Small intestine (tissue), 7 donors: ENCODE data around the gene CD27. TPM values are rescaled to one million over a fixed set of nuclear protein-coding genes. Genes with fewer than 3 reads are reported as not detected.
"Not testable (repeated sequence)": the region's sequence is repeated elsewhere in the genome, so short reads cannot be mapped to it uniquely, and the experiment has no call there.

Experiments
- DNase-seq, 2 donors: peaks; one replicate each; pipeline versions ENCODE4 v3.0.0 to v3.0.0-alpha.2; 2013
- FAIRE-seq: peaks from 2 replicates; lab custom pipeline; 2012; peaks lifted over from hg19 to GRCh38; lab: Jason Lieb, UNC
- H3K27ac ChIP-seq, 3 donors: one replicate each; pipeline ENCODE4 v1.5.1; 2013; ENCODE audit warnings: low read length in 2 of 3, mild to moderate bottlenecking in 2 of 3, control low read depth in 1 of 3, inconsistent platforms in 1 of 3, low read depth in 1 of 3, moderate library complexity in 1 of 3
- H3K27me3 ChIP-seq, 3 donors: one replicate each; pipeline ENCODE4 v1.6.1; 2013; ENCODE audit warnings: low read length in 3 of 3, inconsistent platforms in 1 of 3; ENCODE audit not compliant: control insufficient read depth in 3 of 3, insufficient read depth in 3 of 3
- H3K36me3 ChIP-seq, 3 donors: one replicate each; pipeline ENCODE4 v1.6.1; 2013; ENCODE audit warnings: low read length in 3 of 3, inconsistent platforms in 1 of 3, low read depth in 1 of 3, mild to moderate bottlenecking in 1 of 3, moderate library complexity in 1 of 3; ENCODE audit not compliant: control insufficient read depth in 3 of 3, insufficient read depth in 2 of 3
- H3K4me1 ChIP-seq, 3 donors: one replicate each; pipeline ENCODE4 v1.6.1; 2013; ENCODE audit warnings: low read length in 2 of 3, inconsistent platforms in 1 of 3, low read depth in 1 of 3, mild to moderate bottlenecking in 1 of 3, moderate library complexity in 1 of 3; ENCODE audit not compliant: control insufficient read depth in 3 of 3, insufficient read depth in 2 of 3
- H3K4me3 ChIP-seq, 3 donors: one replicate each; pipeline ENCODE4 v1.5.1; 2013; ENCODE audit warnings: low read length in 3 of 3, control low read depth in 1 of 3, inconsistent platforms in 1 of 3, low read depth in 1 of 3, mild to moderate bottlenecking in 1 of 3, moderate library complexity in 1 of 3
- H3K9me3 ChIP-seq, 2 donors: one replicate each; pipeline ENCODE4 v1.6.1; 2013; ENCODE audit warnings: low read depth in 1 of 2, low read length in 1 of 2; ENCODE audit not compliant: control insufficient read depth in 2 of 2, insufficient read depth in 1 of 2
- WGBS, 3 donors: extraction: QIAGEN DNeasy Blood & Tissue Kit; methylation state at CpG; one replicate each; pipeline ENCODE4 v1.1.7; 2013; 5-methylcytosine and 5-hydroxymethylcytosine counted together
- polyA plus RNA-seq, 4 donors: library from polyadenylated mRNA; stranded (reverse) in 3 of 4; unstranded in 1 of 4; fragments of 200-250 nt in 3 of 4; fragments of 120-200 nt in 1 of 4; gene quantifications; one replicate each; pipeline versions ENCODE4 v1.2.1 to v1.2.3, GENCODE V29; 2013
- donor health status: healthy with polysubstance abuse.
- donor health status: control.
- donor health status: control.
- donor health status: Bipolar disorder and iron deficiency.
- donor health status: healthy.

The CD27 gene
- polyA plus RNA-seq, 4 donors = 0.45 to 16.2 (median 2.8) TPM

GRCh38 chr12:6468283-6468575 is 23.5 kb downstream of the CD27 start:
- Histone ChIP-seq H3K27me3 (no peaks in the 10 kb centered on the region), H3K27ac (no peak overlapping the region), H3K4me1 (peaks cover 0 to 12% (median 0%) of the 10 kb centered on the region in 3 donors), H3K9me3 (no peaks in the 10 kb centered on the region), H3K36me3 (peaks cover 1 to 26% (median 12%) of the 10 kb centered on the region in 3 donors), H3K4me3 (no peak overlapping the region)
- DNase-seq = peak in 1 of 2 donors; percentile 36
- FAIRE-seq = no peak

DNA sequence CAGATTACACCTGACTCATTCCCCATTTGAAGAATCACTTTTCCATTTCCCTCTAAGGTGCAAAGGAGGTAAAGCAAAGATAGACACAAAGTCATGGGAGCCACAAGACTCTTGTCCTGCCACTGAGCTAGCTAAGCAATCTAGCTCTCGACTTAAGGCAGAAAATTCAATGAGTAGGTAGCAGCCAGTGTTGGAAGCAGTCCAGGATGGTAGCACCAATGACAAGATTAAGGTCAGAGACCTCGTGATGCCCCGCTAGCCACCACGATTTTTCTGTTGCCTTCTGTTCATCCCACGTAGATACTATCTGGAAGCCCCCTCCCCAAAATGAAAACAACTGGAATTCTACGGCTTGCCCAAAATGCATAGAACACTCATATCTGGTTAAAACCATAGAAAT is 24.3 kb downstream of the CD27 start:
- Histone ChIP-seq H3K4me3 (peak overlapping the region in 1 of 3 donors; percentile 61), H3K4me1 (peaks cover 0 to 12% (median 0%) of the 10 kb centered on the region in 3 donors), H3K9me3 (no peaks in the 10 kb centered on the region), H3K27me3 (no peaks in the 10 kb centered on the region), H3K27ac (no peak overlapping the region), H3K36me3 (peaks cover 0 to 20% (median 6%) of the 10 kb centered on the region in 3 donors)
- 57 to 79% (median 72%) methylated on average over 6 of the region's 6 CpGs for WGBS, 3 donors
- no peak for FAIRE-seq
- DNase-seq = no peak

GRCh38 chr12:6469609-6470374 is 25.0 kb downstream of the CD27 start:
- Histone ChIP-seq H3K4me3 (peak overlapping the region; percentile 61 to 68 (median 67)), H3K9me3 (no peaks in the 10 kb centered on the region), H3K27me3 (no peaks in the 10 kb centered on the region), H3K27ac (peak overlapping the region; percentile 39 to 95 (median 81)), H3K4me1 (peaks cover 0 to 12% (median 0%) of the 10 kb centered on the region in 3 donors), H3K36me3 (peaks cover 0 to 13% (median 6%) of the 10 kb centered on the region in 3 donors)
- 23 to 27% (median 24%) methylated on average over 15 to 16 of the region's 16 CpGs for WGBS, 3 donors
- DNase-seq (no peak), FAIRE-seq (no peak)

GRCh38 chr12:6470375-6471163 is 25.8 kb downstream of the CD27 start, which contains the start of gene VAMP1:
Gene VAMP1, minus strand, starts transcription at chr12:6470677. Its CDS starts 146 bp downstream, at chr12:6470531.
- Histone ChIP-seq H3K9me3 (no peaks in the 10 kb centered on the region), H3K27ac (peak within 1 kb of the TSS; percentile 41 to 95 (median 81)), H3K27me3 (no peaks in the 10 kb centered on the region), H3K4me3 (peak within 1 kb of the TSS; percentile 61 to 68 (median 67)), H3K36me3 (peaks cover 0 to 11% (median 6%) of the 10 kb centered on the region in 3 donors), H3K4me1 (peaks cover 0 to 12% (median 0%) of the 10 kb centered on the region in 3 donors)
- 0 to 1% (median 0%) methylated on average over 54 to 69 of the region's 69 CpGs for WGBS, 3 donors
- FAIRE-seq (no peak), DNase-seq (peak; percentile 97 to 98)

- Histone ChIP-seq H3K4me1 (peaks cover 0 to 12% (median 0%) of the 10 kb centered on the region in 3 donors), H3K27me3 (no peaks in the 10 kb centered on the region), H3K36me3 (no peaks in the 10 kb centered on the region), H3K9me3 (no peaks in the 10 kb centered on the region), H3K27ac (no peak overlapping the region), H3K4me3 (no peak overlapping the region)
- 91 to 92% (median 91%) methylated on average over 1 of the region's 1 CpG for WGBS, 3 donors
- FAIRE-seq (no peak), DNase-seq (no peak)
These were observed 27.2 kb downstream of the CD27 start for GRCh38 chr12:6471989-6472360.

DNA sequence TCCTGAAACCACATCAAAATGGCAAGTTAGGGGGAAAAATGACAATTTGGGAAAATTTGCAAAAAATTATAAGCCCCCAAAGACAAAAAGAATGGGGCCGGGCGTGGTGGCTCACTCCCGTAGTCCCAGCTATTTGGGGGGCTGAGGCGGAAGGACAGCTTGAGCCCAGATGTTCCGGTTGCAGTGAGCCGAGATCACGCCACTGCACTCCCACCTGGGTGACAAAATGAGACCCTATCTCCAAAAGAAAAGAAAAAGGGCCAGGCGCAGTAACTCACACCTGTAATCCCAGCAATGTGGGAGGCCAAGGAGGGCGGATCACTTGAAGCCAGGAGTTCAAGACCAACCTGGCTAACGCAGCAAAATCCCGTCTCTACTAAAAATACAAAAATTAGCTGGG is 27.7 kb downstream of the CD27 start:
- DNase-seq (no peak), FAIRE-seq (no peak)
- Histone ChIP-seq H3K27ac (no peak overlapping the region), H3K4me1 (peaks cover 0 to 12% (median 0%) of the 10 kb centered on the region in 3 donors), H3K4me3 (no peak overlapping the region), H3K36me3 (no peaks in the 10 kb centered on the region), H3K27me3 (no peaks in the 10 kb centered on the region), H3K9me3 (no peaks in the 10 kb centered on the region)
- 86 to 89% (median 88%) methylated on average over 11 of the region's 11 CpGs for WGBS, 3 donors

GRCh38 chr12:6475233-6475975 is 30.6 kb downstream of the CD27 start:
- not testable (repeated sequence) for FAIRE-seq, H3K9me3 ChIP-seq, H3K4me3 ChIP-seq, H3K27ac ChIP-seq, DNase-seq, H3K36me3 ChIP-seq, H3K27me3 ChIP-seq, H3K4me1 ChIP-seq
- 93 to 96% (median 93%) methylated on average over 34 to 44 of the region's 48 CpGs for WGBS, 3 donors

- Histone ChIP-seq H3K36me3 (no peaks in the 10 kb centered on the region), H3K27me3 (no peaks in the 10 kb centered on the region), H3K4me1 (no peaks in the 10 kb centered on the region), H3K27ac (no peak overlapping the region), H3K9me3 (no peaks in the 10 kb centered on the region), H3K4me3 (no peak overlapping the region)
- WGBS, 3 donors = 64 to 84% (median 81%) methylated on average over 3 of the region's 3 CpGs
- DNase-seq (no peak), FAIRE-seq (no peak)
These were observed 31.7 kb downstream of the CD27 start for GRCh38 chr12:6476489-6476888.
